HG03432 (cell line): ENCODE data around the gene UBE2B.
"Not testable (repeated sequence)": the region's sequence is repeated elsewhere in the genome, so short reads cannot be mapped to it uniquely, and the experiment has no call there.

Experiments used
- ATAC-seq: cut with Tn5 transposase; IDR thresholded peaks from one replicate; pipeline ENCODE4 v1.9.1; 2021; ENCODE audit warnings: mild to moderate bottlenecking, moderate library complexity; ENCODE audit not compliant: unreplicated experiment

Gene UBE2B

DNA sequence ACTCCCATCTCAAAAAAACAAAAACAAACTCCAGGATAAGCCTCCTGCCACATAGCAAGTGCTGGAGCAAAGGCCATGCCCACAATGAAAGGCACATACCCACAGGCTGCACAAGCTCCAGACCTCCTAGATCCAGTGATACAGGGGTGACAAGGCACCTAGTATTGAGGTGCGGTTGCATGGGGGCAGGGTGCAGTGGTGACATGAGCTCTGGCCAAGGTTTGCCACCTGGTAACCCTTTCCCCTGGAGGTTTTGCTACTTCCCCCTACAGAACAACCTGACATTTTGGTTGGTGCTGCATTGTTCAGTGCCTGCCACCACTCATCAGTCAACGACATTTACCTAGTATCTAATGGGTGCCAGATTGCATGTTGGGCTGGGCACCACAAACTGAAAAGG is 25.8 kb downstream of the UBE2B start:
- no peak for ATAC-seq

DNA sequence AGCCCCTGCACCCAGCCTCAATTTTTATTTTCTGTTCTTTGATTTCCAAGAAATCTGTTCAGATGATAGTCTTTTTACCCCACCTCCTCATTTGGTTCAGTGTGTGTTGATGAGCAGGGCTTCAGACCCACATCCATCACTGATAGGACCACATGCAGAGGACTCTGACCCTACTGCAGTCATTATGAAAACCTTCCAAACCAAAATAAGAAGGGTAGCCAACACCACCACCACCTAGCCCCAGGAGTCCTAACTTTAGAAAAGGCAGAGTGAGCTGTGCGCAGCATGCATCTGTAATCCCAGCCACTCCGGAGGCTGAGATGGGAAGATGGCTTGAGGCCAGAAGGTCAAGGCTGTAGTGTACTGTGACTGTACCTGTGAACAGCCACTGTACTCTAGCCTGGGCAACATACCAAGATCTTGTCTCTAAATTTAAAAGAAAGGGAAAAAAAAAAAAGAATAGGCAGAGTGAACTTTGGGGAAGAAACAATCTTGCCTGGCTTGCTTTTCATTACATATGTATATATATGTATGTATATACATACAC is 27.3 kb downstream of the UBE2B start:
- no peak for ATAC-seq

DNA sequence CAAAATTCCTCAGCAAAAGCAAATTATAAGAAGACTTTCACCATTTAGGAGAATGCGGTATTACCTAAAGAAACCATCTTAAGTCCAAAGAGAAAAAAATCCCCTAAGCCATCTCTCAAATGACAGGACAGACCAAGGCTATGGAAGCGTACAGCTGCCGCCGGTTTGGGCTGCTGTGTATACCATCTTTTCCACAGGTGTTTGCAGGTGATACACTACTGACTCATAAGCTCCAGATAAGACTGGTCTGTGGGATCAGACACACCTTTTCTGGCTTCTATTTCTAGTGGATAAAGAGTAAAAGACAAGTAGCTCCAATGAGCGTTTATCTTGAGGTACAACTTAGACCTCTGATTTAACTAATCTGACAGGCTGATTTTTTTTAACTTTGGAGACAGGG is 32.6 kb downstream of the UBE2B start:
- no peak for ATAC-seq

DNA sequence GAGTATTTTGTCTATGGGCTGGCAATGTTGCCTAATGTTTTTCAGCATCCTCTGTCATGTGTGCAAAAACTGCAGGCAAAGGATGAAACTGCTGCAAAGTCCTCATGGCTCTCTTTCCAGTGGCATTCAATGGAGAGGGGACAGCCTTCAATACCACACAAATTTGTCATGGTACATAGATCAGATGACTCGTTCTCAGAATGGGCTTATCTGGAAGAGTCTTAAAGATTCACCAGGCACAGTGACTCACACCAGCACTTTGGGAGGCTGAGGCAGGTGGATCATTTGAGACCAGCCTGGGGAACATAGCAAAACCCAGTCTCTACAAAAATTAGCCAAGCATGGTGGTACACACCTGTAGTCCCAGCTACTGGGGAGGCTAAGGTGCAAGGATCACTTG is 35.0 kb downstream of the UBE2B start:
- ATAC-seq: no peak

DNA sequence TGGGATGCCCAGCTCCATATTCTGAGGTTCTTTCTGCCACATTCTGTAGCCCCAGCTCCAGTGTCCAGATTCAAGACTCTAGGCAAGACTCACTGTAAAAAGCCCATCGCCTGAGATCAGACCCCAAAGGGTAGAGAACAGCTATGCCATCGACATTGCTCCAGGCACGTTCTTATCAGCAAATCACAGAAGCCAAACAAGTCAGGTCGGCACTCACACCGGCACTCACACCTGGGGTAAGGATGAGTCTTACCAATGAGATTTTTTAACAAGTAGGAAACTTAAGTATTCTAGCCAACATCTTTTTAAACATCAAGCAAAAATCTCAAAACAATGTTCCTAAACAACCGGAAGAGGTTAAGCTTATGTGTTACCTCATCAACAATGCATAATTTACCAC is 38.0 kb downstream of the UBE2B start:
- no peak for ATAC-seq

DNA sequence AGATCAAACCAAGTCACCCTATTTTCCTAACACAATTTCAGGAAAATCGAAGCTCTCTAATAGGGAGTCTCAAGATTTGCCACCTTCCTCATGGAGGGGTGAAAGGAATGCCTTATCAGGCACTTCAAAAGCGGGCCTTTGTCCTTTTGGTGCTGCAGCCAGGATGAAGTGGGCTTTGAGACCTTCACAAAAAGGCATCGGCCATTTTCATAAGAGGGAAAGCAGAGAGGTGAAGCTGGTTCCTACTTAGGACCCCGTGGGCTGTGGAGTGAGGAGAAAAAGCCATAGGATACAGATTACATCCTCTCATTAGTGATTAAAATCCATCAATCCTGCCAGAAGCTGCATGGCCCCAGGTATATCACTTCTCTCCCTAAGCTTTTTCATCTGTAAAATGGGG is 39.5 kb downstream of the UBE2B start:
- no peak for ATAC-seq

DNA sequence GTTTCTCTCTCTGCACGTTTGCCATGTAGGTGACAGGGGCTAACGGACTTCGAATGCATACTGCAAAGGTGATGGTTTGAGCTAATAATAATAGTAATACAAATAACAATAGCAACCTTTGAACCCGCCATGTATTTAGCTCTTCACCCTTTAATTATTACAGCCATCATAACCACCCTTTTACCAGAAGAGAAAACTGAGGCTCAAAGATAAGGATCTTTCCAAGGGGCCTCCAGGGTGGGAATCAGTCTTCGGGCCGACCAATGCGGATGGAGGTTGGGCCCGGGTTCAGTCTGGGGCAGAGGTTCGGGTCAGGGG is 39.8 kb downstream of the UBE2B start:
- ATAC-seq: no peak

DNA sequence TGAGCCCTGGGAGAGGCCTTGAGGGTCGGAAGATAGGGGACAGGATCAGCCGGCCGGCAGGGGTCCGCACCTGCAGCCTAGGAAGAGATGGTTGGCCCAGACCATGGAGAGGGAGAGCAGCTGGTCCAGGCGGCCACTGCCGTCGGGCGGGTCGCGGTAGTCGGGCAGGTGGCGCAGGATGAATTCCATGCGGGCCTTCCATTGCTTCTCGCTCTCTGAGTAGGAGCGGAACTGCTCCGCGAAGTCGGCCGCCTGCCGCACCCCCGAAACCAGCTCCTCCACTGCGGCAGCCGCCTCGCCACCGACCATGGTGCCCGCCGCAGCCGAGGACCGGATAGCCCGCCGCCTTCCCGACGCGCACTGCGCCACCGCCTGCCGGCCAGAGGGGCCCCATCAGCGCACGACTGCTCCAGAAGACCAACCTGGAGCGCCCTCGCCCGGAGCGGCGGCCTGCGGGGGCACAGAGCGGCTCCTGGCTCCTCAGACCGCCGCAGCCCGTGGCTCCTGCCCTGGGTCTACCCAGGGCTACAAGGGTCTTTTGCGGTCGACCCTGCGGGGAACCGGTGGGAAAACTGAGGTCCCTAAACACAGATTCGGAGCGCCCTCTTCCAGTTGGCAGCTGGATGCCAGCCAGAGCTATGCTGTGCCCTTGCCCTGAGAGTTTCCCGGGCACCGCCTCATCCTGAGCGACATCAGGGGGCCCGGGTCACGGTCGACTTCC is 40.3 kb downstream of the UBE2B start, which contains the start of gene CDKN2AIPNL:
CDKN2AIPNL (minus strand) TSS at position 336 of the 721 bp plus-strand sequence; CDS start at position 309, 27 bp downstream.
- ATAC-seq: peak; percentile 96

DNA sequence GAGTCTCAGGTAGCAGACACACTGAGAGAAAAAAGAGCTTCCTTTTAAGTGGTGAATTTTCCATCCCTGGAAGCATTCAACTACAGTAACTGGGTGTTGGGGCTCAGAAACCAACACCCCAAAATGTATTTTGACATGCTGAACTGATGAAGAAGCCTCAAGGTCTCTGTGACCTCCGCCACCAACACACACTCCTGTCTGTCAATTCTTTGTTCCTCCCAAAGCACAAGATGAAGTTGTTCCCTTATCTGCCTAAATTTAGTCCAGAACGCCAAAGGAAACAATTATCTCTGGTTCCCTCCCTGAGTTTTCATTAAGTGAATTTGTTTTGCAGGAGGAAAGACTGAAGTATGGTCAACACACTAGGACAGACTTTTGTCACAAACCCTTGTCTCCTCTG is 41.7 kb downstream of the UBE2B start:
- no peak for ATAC-seq

DNA sequence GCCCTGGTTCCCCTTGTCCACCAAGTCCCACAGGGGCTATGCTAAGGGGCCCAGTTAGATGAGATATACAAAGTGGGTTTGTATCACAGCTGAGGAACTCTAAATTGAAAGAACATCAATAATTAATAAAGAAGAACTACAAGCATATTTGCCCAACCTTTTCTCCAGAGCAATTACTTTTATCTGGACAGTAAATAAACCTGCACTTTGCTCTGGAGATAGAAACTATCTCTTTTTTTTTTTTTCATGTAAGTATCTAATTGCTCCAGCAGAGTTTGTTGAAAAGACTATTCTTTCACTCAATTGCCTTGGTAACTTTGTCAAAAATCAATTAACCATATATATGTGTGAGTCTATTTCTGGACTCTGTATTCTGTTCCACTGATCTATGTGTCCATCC is 46.3 kb downstream of the UBE2B start:
- no peak for ATAC-seq

DNA sequence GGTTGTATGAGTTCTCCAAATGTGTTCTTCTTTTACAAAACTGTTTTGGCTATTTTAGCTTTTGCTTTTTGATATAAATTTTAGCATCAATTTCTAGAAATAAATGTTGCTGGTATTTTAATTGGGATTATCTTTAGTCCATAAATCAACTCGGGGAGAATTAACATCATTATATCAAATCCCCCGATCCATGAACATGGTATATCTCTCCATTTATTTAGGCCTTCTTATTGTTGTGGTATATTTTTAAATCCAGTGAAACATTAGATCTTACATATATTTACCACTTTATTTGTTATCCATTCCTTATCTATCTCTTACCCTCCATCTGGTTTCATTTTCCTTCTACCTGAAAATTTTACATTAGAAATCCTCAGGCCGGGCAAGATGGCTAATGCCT is 47.6 kb downstream of the UBE2B start:
- ATAC-seq: no peak

DNA sequence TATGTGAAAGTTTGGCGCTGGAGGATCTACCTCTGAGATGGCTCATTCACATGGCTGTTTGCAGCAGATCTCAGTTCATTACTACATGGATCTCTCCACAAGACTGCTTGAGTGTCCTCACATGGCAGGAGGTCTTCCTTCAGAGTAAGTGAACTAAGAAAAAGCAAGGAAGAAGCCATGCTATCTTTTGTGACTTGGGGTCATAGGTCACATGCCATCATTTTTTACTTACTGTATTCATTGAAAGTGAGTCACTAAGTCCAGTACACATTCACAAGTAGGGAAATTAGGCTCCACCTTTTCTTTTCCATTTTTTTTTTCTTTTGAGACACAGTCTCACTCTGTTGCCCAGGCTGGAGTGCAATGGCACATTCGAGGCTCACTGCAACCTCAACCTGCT is 49.0 kb downstream of the UBE2B start:
- no peak for ATAC-seq

DNA sequence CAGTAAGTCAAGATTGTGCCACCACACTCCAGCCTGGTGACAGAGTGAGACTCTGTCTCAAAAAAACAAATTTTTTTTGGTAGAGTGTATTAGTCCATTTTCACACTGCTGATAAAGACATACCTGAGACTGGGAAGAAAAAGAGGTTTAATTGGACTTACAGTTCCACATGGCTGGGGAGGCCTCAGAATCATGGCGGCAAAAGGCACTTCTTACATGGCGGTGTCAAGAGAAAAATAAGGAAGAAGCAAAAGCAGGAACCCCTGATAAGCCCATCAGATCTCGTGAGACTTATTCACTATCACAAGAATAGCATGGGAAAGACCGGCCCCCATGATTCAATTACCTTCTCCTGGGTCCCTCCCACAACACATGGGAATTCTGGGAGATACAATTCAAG is 49.7 kb downstream of the UBE2B start:
- ATAC-seq: not testable (repeated sequence)

DNA sequence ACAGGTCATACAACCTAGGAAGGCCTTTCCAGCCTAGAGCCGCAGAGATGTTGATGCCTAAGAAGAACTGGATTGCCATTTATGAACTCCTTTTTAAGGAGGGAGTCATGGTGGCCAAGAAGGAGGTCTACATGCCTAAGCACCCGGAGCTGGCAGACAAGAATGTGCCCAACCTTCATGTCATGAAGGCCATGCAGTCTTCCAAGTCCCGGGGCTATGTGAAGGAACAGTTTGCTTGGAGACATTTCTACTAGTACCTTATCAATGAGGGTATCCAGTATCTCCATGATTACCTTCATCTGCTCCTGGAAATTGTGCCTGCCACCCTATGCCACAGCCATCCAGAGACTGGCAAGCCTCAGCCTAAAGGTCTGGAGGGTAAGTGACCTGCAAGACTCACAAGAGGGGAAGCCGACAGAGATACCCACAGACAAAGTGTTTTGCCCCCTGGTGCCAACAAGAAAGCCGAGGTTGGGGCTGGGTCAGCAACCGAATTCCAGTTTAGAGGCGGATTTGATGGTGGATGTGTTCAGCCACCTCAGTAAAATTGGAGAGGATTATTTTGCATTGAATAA is 51.5 kb downstream of the UBE2B start:
- no peak for ATAC-seq

DNA sequence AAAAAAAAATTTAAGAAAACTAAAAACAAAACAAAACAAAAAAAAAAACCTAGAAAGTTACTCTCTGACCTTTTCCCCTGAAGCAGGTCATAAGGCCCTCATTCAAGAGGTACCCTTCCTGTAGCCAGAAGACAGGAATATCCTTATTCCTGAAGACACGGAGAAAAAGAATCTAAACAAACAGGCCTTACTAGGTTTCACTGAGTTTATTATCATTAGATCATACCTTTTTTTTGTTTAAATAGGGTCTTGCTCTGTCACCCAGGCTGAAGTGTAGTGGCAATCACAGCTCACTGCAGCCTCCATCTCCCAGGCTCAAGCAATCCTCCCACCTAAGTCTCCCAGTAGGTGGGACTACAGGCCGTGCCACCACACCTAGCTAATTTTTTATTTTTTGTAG is 52.0 kb downstream of the UBE2B start:
- ATAC-seq: no peak

DNA sequence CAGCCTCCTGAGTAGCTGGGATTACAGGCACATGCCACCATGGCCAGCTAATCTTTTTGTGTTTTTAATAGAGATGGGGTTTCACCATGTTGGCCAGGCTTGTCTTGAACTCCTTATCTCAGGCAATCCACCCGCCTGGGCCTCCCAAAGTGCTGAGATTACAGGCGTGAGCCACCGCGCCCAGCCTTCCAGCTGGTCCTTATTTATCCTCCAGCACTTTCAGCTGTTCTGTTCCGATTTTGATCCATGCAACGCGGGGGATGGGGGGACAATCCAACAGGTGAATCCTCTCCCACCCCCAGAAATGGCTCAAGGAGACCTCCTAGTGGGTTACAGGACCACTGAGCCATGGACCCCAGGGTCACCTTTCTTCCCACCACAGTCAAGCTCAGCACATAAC is 55.0 kb downstream of the UBE2B start:
- ATAC-seq: no peak

DNA sequence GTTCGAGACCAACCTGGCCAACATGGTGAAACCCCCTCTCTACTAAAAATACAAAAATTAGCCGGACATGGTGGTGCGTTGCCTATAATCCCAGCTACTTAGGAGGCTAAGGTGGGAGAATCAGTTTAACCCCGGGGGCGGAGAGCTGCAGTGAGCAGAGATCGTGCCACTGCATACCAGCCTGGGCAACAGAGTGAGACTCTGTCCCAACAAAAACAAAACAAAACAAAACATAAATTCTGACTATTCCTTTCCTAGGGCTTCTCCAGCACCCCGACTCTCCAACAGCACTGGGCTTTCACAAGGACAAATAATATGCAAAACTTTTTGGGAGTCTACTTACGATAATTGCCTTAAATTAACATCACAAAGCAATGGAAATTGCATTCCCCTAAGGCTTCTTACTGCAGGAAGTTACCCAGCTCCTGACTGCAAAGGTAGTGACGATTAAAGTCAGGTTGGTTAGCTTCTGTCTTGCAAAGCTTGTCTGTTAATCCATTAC is 56.2 kb downstream of the UBE2B start:
- no peak for ATAC-seq

DNA sequence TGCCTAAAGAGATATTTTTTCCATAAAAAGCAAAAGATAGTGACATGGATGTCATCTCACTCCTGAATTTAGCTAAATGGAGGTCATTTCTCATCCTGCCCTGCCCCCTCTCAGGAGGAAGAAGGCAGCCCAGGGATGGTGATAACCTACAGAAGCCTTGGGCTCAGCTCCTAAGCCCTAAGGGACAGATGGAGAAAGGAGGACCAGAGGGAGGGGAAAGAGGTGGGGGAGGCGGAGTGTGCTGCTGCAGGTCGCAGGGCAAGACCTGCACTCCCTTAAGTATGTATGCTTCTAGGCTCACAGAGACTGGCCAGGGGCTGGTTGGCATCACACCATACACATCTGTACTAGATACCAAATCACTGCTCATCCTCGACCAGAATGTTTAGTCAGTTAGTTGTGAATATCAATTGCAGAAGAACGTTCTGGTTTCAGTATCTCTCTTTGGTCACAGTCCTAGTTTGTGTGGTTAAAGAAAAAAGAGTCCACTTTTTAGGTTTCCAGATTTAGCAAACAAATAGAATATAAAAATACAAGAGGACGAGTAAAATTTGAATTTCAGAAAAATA is 58.7 kb downstream of the UBE2B start:
- ATAC-seq: no peak

DNA sequence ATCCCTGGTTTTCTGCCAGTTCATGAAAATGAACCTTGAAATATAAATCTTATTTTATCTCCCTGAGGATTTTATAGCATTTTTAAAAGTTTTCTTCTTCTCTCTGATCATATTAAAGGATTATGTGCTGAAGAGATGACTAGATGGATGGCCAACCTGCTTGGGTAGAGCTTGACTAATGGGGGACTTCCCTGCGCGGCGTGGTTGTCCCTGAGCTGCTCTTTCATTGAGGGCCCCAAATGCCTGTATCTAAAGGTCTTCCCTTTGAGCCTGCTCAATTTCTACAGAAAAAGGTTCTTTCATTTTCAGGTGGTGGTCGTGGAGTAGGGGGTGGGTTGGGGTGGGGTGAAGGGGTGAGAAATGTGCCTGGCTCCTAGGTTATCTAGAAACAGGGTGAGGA is 60.8 kb downstream of the UBE2B start:
- no peak for ATAC-seq

DNA sequence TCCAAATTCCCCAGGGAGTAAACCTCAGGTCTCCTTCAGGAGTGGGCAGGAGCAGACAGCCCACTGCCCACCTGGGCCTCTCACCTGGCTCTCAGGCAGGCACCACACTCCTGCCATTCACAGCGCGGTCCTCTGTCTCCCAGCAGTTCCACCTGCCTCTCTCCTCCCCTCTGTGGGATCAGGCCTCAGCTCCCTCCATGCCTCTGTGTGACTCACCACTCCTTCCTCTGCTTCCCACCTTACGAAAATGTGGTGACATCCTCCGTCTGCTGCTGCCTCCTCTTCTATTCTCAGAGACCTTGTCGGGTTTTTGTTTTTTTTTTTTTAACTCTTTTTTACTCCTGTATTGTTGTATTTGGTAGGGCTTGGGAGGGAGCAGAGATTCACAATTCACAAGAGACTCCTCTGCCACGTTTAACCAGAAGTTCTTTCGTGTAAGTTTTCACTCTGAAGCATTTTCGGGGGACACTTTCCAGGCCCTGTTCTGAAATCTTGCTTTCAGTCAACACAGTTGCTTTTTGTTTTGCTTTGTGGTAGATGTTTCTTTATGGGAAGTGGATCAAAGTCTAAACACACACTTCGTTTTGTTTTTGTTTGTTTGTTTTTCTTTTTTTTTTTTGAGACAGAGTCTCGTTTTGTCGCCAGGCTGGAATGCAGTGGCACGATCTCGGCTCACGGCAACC is 61.4 kb downstream of the UBE2B start:
- ATAC-seq: no peak

DNA sequence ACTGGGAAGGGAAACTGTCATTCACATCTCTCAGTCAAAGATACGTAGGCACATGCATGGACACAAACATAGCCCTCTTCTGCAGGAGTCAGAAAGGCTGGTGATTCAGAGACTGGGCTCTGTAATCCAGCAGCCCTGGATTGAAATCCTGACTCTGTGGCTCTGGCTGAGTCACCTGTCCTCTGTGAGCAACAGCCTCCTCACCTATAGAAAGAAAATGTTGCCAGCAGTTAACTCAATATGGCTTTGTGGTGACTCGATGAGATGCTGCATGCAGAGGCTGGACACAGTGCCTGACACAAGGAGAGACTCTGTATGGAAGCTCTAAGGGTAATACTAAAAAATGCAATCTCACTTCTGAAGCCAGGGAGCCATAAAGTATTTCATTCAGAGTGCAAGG is 64.2 kb downstream of the UBE2B start:
- ATAC-seq: no peak
